NT2/D1 (cell line): ENCODE results near the gene LRRTM4.

Source experiments
- SUZ12 ChIP-seq: IDR thresholded peaks from 2 replicates; pipeline ENCODE4 v1.6.1; 2011; ENCODE audit not compliant: insufficient read length, insufficient read depth; ENCODE audit errors: extremely low read depth
- YY1 ChIP-seq: IDR thresholded peaks from 2 replicates; pipeline ENCODE4 v1.6.1; 2011; ENCODE audit not compliant: insufficient read length, insufficient read depth
- ZNF274 ChIP-seq: IDR thresholded peaks from 2 replicates; pipeline ENCODE4 v1.6.1; 2011; ENCODE audit warnings: mild to moderate bottlenecking, low read depth, low read length

DNA sequence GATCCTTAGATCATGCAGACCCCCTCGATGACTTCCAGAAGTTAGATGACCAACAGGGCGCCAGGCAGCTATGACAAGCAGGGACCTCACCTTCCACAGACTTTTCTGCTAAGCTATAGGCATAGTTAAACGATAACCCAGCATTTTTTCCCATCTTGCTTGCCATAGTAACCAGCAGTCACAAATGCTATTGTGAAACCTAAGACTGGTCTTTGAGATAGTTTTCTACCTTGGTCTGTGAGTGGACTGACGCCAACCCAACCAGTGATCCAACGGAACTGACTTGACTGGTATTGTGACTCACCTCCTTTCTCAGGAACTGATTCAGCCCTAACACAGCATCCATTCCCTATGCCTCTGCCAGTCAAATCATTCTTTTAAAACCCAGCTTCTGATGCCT lies 361.2 kb downstream of the LRRTM4 start:
- TF ChIP-seq ZNF274 (no peak), YY1 (no peak), SUZ12 (no peak)
